OCI-LY1 (cell line): ENCODE data around the gene MARK1.

Experiments used
- H2AFZ ChIP-seq: fragments of 200-600 bp; sonication (generic), shearing (Covaris generic); 2 replicates; pipeline ENCODE4 v1.6.0; 2014; ENCODE audit warnings: antibody characterized with exemption, mild to moderate bottlenecking, low read length
- H3F3A ChIP-seq: fragments of 200-600 bp; sonication (generic), shearing (Covaris generic); 2 replicates; pipeline ENCODE4 v1.6.0; 2014; ENCODE audit warnings: mild to moderate bottlenecking, antibody characterized with exemption, low read length, moderate library complexity; ENCODE audit not compliant: insufficient read depth
- H3K27ac ChIP-seq: fragments of 200-600 bp; sonication (generic); 2 replicates; pipeline ENCODE4 v1.5.1; 2014; ENCODE audit warnings: low read length, mixed run types, mild to moderate bottlenecking, low read depth; ENCODE audit not compliant: poor library complexity, severe bottlenecking
- H3K27me3 ChIP-seq: fragments of 200-600 bp; sonication (generic); 2 replicates; pipeline ENCODE4 v1.6.0; 2014; ENCODE audit warnings: antibody characterized with exemption, mild to moderate bottlenecking, low read length, moderate library complexity; ENCODE audit not compliant: insufficient read depth
- H3K36me3 ChIP-seq: fragments of 200-600 bp; sonication (generic); 2 replicates; pipeline ENCODE4 v1.6.1; 2014; ENCODE audit warnings: mild to moderate bottlenecking, antibody characterized with exemption, low read length, moderate library complexity, mixed read lengths; ENCODE audit not compliant: insufficient read depth
- H3K4me1 ChIP-seq: fragments of 200-600 bp; sonication (generic); 2 replicates; pipeline ENCODE4 v1.5.1; 2014; ENCODE audit warnings: mild to moderate bottlenecking, low read length, moderate library complexity; ENCODE audit not compliant: insufficient read depth, severe bottlenecking
- H3K4me2 ChIP-seq: fragments of 200-600 bp; sonication (generic), shearing (Covaris generic); 2 replicates; pipeline ENCODE4 v1.6.1; 2014; ENCODE audit warnings: low read length
- H3K4me3 ChIP-seq: fragments of 200-600 bp; sonication (generic); 2 replicates; pipeline ENCODE4 v1.5.1; 2014; ENCODE audit warnings: low read length, low read depth, mild to moderate bottlenecking, mixed read lengths; ENCODE audit not compliant: poor library complexity, severe bottlenecking
- H3K79me2 ChIP-seq: fragments of 200-600 bp; shearing (Covaris generic); 2 replicates; pipeline ENCODE4 v1.6.1; 2016; ENCODE audit warnings: mixed run types, low read length, mixed read lengths; ENCODE audit not compliant: insufficient read depth
- H3K9ac ChIP-seq: fragments of 200-600 bp; sonication (generic), shearing (Covaris generic); 2 replicates; pipeline ENCODE4 v1.6.1; 2014; ENCODE audit warnings: mild to moderate bottlenecking, low read length, mixed read lengths
- H3K9me2 ChIP-seq: fragments of 200-600 bp; sonication (generic), shearing (Covaris generic); 2 replicates; pipeline ENCODE4 v1.6.1; 2014; ENCODE audit warnings: low read depth, mild to moderate bottlenecking, low read length, mixed read lengths
- H3K9me3 ChIP-seq: fragments of 200-600 bp; shearing (Covaris generic); 2 replicates; pipeline ENCODE4 v1.6.1; 2014; ENCODE audit warnings: low read length, mixed read lengths
- H4K20me1 ChIP-seq: fragments of 200-600 bp; sonication (generic), shearing (Covaris generic); 2 replicates; pipeline ENCODE4 v1.6.0; 2016; ENCODE audit warnings: mild to moderate bottlenecking, low read length; ENCODE audit not compliant: insufficient read depth
- CTCF ChIP-seq: fragments of 200-600 bp; sonication (generic), shearing (Covaris generic); IDR thresholded peaks from 2 replicates; pipeline ENCODE4 v1.5.1; 2017; ENCODE audit warnings: mild to moderate bottlenecking, antibody characterized with exemption, low read length, moderate library complexity, mixed read lengths
- EZH2 ChIP-seq: fragments of 200-600 bp; sonication (generic), shearing (Covaris generic); IDR thresholded peaks from 2 replicates; pipeline ENCODE4 v1.8.0; 2017; ENCODE audit warnings: borderline replicate concordance, mixed run types, mild to moderate bottlenecking, antibody characterized with exemption, low read length, moderate library complexity, mixed read lengths

The MARK1 gene

DNA sequence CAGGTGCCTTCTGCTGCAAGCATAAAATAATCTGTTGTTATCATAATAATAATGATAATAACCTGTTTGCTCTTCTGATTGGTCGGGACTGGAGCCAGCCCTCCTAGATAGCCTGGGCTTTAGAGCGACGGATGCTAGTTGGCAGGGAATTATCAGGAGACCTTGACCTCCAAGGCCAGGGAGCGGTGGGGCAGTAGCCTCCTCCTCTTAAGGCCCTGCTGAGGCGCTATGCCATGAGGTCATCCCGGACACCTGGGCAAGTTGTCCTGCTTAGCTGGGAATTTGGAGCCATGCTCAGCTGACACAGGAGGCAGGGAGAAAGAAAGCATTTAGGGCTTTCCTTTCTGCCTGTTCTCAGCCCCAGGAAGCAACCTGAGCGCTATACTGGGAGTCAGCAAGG is 177.8 kb downstream of the MARK1 start:
- Histone ChIP-seq H3K4me3 (no peak overlapping the region), H3K27me3 (no peaks in the 10 kb centered on the region), H3K9ac (no peak overlapping the region), H3K4me2 (no peak overlapping the region), H2AFZ (no peak overlapping the region), H3K4me1 (no peaks in the 10 kb centered on the region), H3K27ac (no peak overlapping the region), H3K79me2 (no peaks in the 10 kb centered on the region), H3K9me3 (no peaks in the 10 kb centered on the region), H3F3A (no peaks in the 10 kb centered on the region), H3K9me2 (no peaks in the 10 kb centered on the region), H4K20me1 (no peaks in the 10 kb centered on the region), H3K36me3 (no peaks in the 10 kb centered on the region)
- TF ChIP-seq EZH2 = no peak
- no peak for TF ChIP-seq CTCF

GRCh38 chr1:220706480-220706879 is 178.5 kb downstream of the MARK1 start:
- H3K9ac ChIP-seq = no peak overlapping the region
- no peaks in the 10 kb centered on the region for H3K4me1 ChIP-seq
- no peaks in the 10 kb centered on the region for H3K79me2 ChIP-seq
- H3K4me2 ChIP-seq = no peak overlapping the region
- H3K9me3 ChIP-seq = no peaks in the 10 kb centered on the region
- TF ChIP-seq CTCF (no peak), EZH2 (no peak)
- H3K27me3 ChIP-seq = no peaks in the 10 kb centered on the region
- no peaks in the 10 kb centered on the region for H4K20me1 ChIP-seq
- no peak overlapping the region for H2AFZ ChIP-seq
- H3K27ac ChIP-seq = no peak overlapping the region
- H3F3A ChIP-seq = no peaks in the 10 kb centered on the region
- H3K9me2 ChIP-seq = no peaks in the 10 kb centered on the region
- no peaks in the 10 kb centered on the region for H3K36me3 ChIP-seq
- H3K4me3 ChIP-seq = no peak overlapping the region

- no peaks in the 10 kb centered on the region for H4K20me1 ChIP-seq
- H3K4me3 ChIP-seq = no peak overlapping the region
- no peaks in the 10 kb centered on the region for H3K9me3 ChIP-seq
- no peaks in the 10 kb centered on the region for H3K36me3 ChIP-seq
- H3K27ac ChIP-seq = no peak overlapping the region
- no peaks in the 10 kb centered on the region for H3K4me1 ChIP-seq
- TF ChIP-seq EZH2 (no peak), CTCF (no peak)
- H3K9me2 ChIP-seq = no peaks in the 10 kb centered on the region
- no peaks in the 10 kb centered on the region for H3F3A ChIP-seq
- no peaks in the 10 kb centered on the region for H3K79me2 ChIP-seq
- H3K9ac ChIP-seq = no peak overlapping the region
- H2AFZ ChIP-seq = no peak overlapping the region
- H3K27me3 ChIP-seq = no peaks in the 10 kb centered on the region
- H3K4me2 ChIP-seq = no peak overlapping the region
These were observed 179.2 kb downstream of the MARK1 start for GRCh38 chr1:220707160-220707559.
